HG03039 (cell line): ENCODE results near the gene CD40.

Experiments used
- ATAC-seq: cut with Tn5 transposase; IDR thresholded peaks from one replicate; pipeline ENCODE4 v1.9.1; 2021; ENCODE audit warnings: mild to moderate bottlenecking, moderate library complexity; ENCODE audit not compliant: unreplicated experiment

CD40 gene

DNA sequence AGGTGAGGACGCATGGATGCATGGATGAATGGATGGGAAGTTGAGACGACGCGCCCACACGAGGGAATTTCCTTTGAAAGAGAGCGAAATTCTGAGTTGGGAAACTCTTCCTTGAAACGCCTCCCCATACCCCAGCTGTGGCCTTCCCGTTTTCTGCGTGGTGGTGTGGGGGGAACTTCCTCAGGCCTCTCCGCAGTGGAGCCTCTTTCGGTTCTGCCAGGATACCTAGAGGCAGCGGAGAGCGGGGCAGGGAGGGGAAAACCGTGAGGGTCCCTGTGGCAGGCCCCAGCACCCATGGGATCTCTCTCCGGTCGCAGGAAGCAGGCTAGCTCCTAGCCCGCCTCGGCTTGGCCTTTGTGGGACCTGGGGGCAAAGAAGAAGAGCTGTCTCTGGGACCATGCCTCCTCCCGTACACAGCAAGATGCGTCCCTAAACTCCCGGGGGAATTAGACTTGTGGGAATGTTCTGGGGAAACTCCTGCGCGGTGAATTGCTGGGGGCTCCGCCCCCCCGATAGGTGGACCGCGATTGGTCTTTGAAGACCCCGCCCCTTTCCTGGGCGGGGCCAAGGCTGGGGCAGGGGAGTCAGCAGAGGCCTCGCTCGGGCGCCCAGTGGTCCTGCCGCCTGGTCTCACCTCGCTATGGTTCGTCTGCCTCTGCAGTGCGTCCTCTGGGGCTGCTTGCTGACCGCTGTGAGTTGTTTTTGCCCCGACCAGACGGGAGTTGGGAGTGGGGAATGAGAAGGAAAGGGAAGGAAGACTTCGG, at the start of gene CD40:
Gene CD40, plus strand, starts transcription at position 611 of the 764 bp plus-strand sequence. Its CDS starts 30 bp downstream, at position 641.
- ATAC-seq, result peak; percentile 63

GRCh38 chr20:46070215-46070900, 47.8 kb upstream of the CD40 start:
- ATAC-seq, result no peak

DNA sequence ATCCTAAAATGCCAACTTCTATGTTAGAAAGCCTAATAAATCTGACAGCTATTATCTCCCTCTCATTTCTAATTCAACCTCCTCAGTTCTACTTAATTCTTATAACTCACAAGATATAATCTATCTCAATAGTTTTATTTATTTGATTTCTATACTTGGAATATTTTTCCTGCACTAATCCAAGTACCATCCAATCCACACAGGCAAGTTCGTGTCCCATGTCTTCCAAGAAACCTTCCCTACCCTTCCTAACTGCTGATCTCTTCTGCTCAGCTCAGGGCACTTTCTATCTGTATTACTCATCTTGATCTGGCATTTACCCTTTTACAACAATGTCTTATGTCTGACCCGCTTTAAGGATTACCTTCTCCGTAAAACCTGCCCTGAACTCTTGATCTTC, 46.5 kb upstream of the CD40 start:
- ATAC-seq, result no peak

DNA sequence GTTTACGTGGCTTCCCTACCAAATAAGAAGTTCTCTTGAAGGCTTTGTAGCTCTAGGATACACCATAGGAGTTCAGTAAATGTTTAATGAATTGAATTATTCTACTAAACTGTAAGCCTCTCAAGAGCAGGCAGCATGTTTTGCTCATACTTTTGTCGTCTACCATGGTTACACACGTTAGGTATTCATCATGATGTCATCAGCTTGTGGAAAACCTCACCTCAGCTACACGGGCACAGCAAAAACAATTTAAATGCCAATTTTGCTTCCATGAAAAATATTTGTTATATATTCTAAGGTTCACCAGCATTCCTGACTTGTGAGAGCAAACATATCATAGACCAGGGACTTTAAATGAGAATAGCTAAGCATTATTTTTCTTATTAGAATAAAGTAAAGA, 45.1 kb upstream of the CD40 start:
- no peak for ATAC-seq

GRCh38 chr20:46073443-46073842, 44.7 kb upstream of the CD40 start:
- ATAC-seq, result no peak

DNA sequence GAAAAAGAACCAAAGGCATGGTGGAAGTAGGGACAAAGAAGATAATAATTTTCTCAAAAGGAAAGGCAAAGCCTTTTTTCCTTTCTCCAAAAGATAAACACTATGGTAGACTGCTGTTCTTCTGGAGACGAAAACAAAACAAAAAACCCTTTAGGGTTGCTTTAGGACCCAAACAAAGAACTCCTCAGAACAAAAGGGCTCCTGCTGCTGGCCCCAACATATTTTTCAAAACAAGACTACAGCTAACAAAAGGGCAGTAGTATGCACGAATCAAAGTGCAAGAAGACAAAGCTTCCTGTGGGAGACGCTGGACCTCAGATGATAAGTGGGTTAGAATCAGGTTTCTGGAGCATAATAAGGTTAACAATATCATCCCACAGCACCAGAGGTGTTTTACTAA, 44.1 kb upstream of the CD40 start:
- no peak for ATAC-seq

- no peak for ATAC-seq
These were observed 41.3 kb upstream of the CD40 start for GRCh38 chr20:46076806-46077205.

DNA sequence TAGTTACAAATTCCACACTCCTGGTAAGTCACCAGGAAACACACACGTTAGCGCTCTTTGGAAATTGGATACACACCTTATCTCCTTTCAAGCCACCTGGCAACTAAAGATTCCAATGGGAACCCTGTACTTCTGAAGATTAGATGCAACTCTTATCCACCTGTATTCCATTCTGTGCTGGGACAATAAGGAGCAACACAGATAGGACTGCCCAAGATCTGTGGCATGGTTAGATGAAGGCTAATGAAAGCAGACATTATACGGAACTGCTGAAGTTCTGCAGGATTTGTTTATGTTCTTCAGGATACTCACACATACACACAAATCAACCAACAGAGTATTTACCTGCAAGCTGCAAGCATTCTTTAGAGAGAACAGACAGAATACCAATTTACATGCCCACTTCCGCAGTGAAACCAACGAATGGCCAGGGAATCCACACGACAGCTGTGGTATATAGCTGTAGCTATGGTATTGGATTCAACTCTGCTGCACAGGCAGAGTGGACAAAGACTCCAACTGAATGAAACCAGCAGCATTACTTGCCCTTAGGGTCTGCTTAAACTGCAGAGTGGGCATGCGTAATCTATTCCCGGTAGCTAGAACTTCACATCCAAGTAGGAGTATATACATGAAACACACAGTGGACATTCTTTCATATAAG, 40.3 kb upstream of the CD40 start:
- ATAC-seq, result no peak

- ATAC-seq, result no peak
These were observed 39.2 kb upstream of the CD40 start for GRCh38 chr20:46078954-46079353.

DNA sequence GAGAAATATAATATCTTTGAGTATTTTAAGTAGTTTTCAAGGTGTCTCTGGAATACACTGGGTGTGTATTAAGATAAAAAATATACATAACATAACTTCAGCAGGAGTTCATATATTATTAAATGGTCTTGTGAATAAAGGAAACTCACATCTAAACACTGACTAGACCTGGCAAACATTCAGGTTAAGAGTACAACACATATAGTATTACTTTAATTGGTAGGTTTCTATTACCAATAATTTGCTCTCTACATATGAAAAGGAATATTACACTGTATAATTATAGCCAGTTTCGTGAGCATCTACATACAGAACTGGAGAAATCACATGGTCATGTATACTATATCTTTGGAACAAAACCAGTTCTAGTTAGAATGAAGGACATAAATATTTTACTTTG, 37.0 kb upstream of the CD40 start:
- no peak for ATAC-seq

DNA sequence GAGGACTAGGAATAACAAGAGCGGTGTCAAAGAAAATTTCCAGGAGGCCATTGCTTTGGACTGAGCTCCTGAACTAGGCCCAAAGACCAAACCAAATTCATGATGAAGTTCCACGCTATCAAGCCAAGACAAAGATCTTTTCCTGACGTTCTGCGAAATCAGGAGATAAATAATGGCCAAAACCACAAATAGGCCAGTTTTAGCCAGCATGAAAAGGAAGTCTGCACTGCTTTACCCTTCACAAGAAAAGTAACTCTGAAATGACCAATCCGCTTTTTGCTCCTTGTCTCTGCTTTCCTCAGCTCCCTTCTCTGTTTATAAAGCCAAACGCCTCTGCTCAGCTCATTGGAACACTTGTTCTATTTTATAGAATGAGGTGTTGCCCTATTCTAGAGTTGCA, 35.0 kb upstream of the CD40 start:
- ATAC-seq, result no peak

- no peak for ATAC-seq
These were observed 34.5 kb upstream of the CD40 start for GRCh38 chr20:46083531-46084061.

GRCh38 chr20:46084805-46085178, 33.3 kb upstream of the CD40 start:
- no peak for ATAC-seq

- no peak for ATAC-seq
These were observed 32.8 kb upstream of the CD40 start for GRCh38 chr20:46085179-46085851.

- ATAC-seq, result no peak
These were observed 31.0 kb upstream of the CD40 start for GRCh38 chr20:46087161-46087560.

- ATAC-seq, result no peak
These were observed 29.5 kb upstream of the CD40 start for GRCh38 chr20:46088409-46089166.

GRCh38 chr20:46089167-46089416, 29.0 kb upstream of the CD40 start:
- peak; percentile 31 for ATAC-seq

DNA sequence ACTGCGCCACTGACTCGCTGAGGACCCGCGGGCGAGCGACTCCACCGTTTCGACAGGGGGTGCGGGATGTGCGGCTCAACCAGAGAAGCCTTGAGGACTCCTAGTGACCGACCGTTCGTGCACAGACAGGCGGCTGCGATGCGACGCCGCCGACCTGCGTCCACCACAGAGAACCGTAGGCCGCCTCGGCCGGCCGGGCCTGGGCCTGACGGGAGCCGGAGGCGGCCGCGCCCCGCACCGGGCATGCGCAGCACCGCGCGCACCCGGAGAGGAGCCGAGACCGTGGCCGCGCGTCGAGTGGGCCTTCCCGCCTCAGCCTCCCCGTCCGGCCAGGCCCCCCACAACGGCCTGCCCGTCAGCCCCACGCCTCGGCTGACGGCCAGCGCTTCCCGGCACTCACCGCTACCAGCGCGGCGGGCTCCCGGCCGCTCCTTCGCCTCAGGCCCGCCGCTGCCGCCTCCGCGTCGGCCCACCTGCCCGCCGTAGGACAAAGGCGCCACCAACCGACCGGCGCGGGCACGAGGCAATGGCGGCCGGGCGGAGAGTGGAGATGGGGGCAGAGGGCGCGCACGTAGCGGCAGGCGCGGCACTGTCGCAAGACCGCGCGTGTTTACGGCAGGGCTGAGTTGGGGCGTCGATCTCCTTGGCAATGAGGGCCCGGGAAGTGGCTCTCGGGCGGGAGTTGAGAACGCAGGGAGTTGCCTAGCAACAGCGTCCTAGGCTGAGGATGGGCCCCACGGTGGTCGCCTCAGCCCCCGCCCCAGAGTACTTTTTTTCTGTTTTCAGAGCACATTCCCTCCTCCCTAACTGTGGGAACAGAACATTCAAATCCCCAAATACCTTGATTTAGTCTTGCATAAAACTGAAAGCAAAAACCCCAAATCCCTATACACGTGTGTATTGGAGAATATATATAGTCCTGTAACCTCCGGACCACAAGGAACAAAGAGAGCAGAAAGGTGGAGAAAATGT, 28.4 kb upstream of the CD40 start, which contains the start of gene NCOA5:
Gene NCOA5, minus strand, starts transcription at position 546 of the 972 bp plus-strand sequence. CDS start 10,538 bp downstream, outside the sequence.
- peak; percentile 82 for ATAC-seq
